SU-DHL-6 (cell line): ENCODE results near the gene AEN.

Experiments
- CTCF ChIP-seq: fragments of 200-600 bp; sonication (generic); IDR thresholded peaks from one replicate; pipeline ENCODE4 v1.5.1; 2017; ENCODE audit warnings: antibody characterized with exemption, mild to moderate bottlenecking, low read length, moderate library complexity; ENCODE audit not compliant: insufficient read depth, poor library complexity, severe bottlenecking
- EZH2phosphoT487 ChIP-seq: fragments of 200-600 bp; sonication (generic), shearing (Covaris generic); conservative IDR thresholded peaks from 2 replicates; pipeline ENCODE4 v1.6.1; 2018; ENCODE audit warnings: mild to moderate bottlenecking, antibody characterized with exemption, low read length, moderate library complexity, mixed read lengths

GRCh38 chr15:88608607-88609181 is 12.4 kb upstream of the AEN start:
- TF ChIP-seq CTCF: no peak
- TF ChIP-seq EZH2phosphoT487: no peak
